Measurements from ENCODE around the gene CEACAM20.
"Not testable (repeated sequence)": the region's sequence is repeated elsewhere in the genome, so short reads cannot be mapped to it uniquely, and the experiment has no call there.

Gene CEACAM20

DNA sequence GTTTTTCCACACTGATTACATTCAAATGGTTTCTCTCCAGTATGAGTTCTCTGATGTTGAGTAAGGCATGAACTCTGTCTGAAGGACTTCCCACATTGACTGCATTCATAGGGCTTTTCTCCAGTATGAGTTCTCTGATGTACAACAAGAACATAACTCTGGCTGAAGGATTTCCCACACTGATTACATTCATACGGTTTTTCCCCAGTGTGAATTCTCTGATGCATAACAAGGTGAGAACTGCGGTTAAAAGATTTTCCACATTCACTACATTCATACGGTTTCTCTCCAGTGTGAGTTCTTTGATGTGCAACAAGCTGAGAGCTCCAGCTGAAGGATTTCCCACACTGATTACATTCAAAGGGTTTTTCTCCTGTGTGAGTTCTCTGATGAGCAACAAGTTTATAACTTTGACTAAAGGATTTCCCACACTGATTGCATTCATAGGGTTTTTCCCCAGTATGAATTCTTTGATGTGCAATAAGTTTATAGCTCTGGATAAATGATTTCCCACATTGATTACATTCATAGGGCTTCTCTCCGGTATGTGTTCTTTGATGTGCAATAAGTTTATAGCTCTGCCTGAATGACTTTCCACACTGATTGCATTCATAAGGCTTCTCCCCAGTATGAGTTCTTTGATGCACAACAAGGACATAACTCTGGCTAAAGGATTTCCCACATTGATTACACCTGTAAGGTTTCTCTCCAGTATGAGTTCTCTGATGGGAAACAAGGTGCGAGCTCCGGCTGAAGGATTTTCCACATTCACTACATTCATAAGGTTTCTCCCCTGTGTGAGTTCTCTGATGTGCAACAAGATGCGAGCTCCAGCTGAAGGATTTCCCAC lies 52.7 kb downstream of the CEACAM20 start:
- no peak for DNase-seq (ENCODE audit: low read depth, low spot score)

DNA sequence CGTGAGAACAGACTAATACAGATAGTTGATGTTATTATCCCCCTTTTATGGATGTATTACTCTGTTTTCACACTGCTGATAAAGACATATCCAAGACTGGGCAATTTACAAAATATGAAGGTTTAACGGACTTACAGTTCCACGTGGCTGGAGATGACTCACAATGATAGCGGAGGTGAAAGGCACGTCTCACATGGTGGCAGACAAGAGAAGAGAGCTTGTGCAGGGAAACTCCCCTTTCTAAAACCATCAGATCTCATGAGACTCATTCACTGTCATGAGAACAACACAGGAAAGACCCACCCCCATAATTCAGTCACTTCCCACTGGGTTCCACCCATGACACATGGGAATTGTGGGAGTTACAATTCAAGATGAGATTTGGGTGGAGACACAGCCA lies 60.7 kb downstream of the CEACAM20 start:
- not testable (repeated sequence) for DNase-seq (ENCODE audit: low read depth, low spot score)

DNA sequence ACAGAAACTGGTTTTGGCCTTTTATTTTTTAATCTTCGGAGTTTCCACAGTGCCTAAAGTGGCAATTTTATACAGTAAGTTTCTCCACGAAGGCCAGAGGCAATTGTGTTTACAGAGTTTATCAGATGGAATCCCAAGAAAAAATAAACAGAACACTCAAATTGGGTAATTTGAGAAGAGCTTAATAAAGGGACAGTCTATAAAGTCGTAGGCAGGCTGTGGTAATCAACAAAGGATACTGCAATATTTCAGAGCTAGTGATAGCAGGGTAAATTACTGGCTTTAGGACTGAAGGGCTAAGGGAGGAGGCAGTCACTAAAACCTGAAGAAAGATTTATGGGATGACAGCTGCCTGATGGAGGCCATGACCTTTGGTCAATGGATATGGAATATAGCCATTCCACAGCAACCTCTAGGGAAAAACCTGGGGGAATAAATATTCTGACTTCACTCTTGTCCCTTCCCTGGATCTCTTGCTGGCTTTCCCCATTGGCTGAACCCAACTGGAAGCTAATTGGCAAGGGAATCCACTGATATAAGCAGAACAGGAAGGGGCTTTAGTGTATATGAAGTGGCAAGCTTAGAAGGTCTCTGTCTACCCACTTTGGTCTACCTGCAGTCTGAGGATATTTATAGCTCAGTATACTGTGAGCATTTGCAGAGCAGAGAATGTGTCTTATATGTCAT lies 66.7 kb downstream of the CEACAM20 start:
- not testable (repeated sequence) for DNase-seq (ENCODE audit: low read depth, low spot score)
